Kidney (tissue), 14 donors: ENCODE results near the gene FSTL1. TPM values are rescaled to one million over a fixed set of nuclear protein-coding genes. Genes with fewer than 3 reads are reported as not detected.

Experiments
- DNase-seq, 5 donors: peaks; one replicate each; pipeline ENCODE4 v3.0.0-alpha.2; 2013 to 2020
- FAIRE-seq: peaks from 2 replicates; lab custom pipeline; 2012; peaks lifted over from hg19 to GRCh38; lab: Jason Lieb, UNC
- H3K27ac ChIP-seq, 2 donors: one replicate each; pipeline ENCODE4 v1.7.0; 2013; ENCODE audit warnings: low read depth in 2 of 2, low read length in 2 of 2, inconsistent platforms in 1 of 2
- H3K27me3 ChIP-seq: one replicate; pipeline ENCODE4 v1.7.1; 2013; ENCODE audit warnings: low read length, inconsistent platforms; ENCODE audit not compliant: control insufficient read depth, insufficient read depth
- H3K36me3 ChIP-seq, 3 donors: one replicate each; pipeline versions ENCODE4 v1.7.0 to v1.7.1; 2013; ENCODE audit warnings: low read length in 3 of 3, control low read depth in 1 of 3, inconsistent platforms in 1 of 3; ENCODE audit not compliant: insufficient read depth in 3 of 3, control insufficient read depth in 2 of 3
- H3K4me1 ChIP-seq, 3 donors: one replicate each; pipeline versions ENCODE4 v1.7.0 to v1.7.1; 2013; ENCODE audit warnings: low read length in 3 of 3, inconsistent platforms in 1 of 3, low read depth in 1 of 3; ENCODE audit not compliant: control insufficient read depth in 2 of 3, insufficient read depth in 2 of 3
- H3K4me3 ChIP-seq, 3 donors: one replicate each; pipeline versions ENCODE4 v1.7.0 to v1.8.1; 2013; ENCODE audit warnings: low read length in 3 of 3, control low read depth in 1 of 3, inconsistent platforms in 1 of 3
- H3K9ac ChIP-seq, 3 donors: one replicate each; pipeline versions ENCODE4 v1.7.0 to v1.7.1; 2013; ENCODE audit warnings: low read length in 3 of 3, control low read depth in 1 of 3, inconsistent platforms in 1 of 3
- H3K9me3 ChIP-seq, 3 donors: one replicate each; pipeline versions ENCODE4 v1.7.0 to v1.7.1; 2013; ENCODE audit warnings: low read length in 3 of 3, control low read depth in 1 of 3, inconsistent platforms in 1 of 3; ENCODE audit not compliant: control insufficient read depth in 2 of 3, insufficient read depth in 1 of 3
- intact Hi-C: fragments of 100-400 bp; cut with DNase I; formaldehyde crosslinking; loops from one replicate; pipeline ENCODE4 v1.11.1; 2022
- polyA plus RNA-seq: library from polyadenylated mRNA; stranded (reverse); fragments of 350-450 nt; fragmentation: Illumina TruSeq; extraction: RNeasy Lipid Tissue Mini Kit (QIAGEN cat#74804); gene quantifications from one replicate; pipeline ENCODE4 v1.2.3, GENCODE V29; 2014; ENCODE audit warnings: low read depth, low replicate concordance; ENCODE audit not compliant: insufficient read depth
- total RNA-seq: library from RNA; stranded (reverse); fragmentation: NEBNext Ultra II Directional; extraction: Animal tissue kit (Norgen Biotek cat#: 25700); gene quantifications from one replicate; pipeline ENCODE4 v1.2.1, GENCODE V29; 2021
- TF ChIP-seq, protein P1 (sequence below): IDR thresholded peaks from 3 replicates; pipeline ENCODE4 v1.5.1; 2012; ENCODE audit warnings: mild to moderate bottlenecking, moderate library complexity, borderline replicate concordance; ENCODE audit not compliant: insufficient read depth; ENCODE audit errors: extremely low read depth
- donor health status: control.
- donor health status: control.
- donor health status: control.
- donor health status: control.
- donor health status: control.
- donor health status: DM: yes; HTN: yes; CAD: no.
- donor health status: Normal renal cell carcinoma (clear cell type).

The FSTL1 gene
- total and polyA plus RNA-seq, 2 donors from 2014 or later = 31.1 to 193 TPM

DNA sequence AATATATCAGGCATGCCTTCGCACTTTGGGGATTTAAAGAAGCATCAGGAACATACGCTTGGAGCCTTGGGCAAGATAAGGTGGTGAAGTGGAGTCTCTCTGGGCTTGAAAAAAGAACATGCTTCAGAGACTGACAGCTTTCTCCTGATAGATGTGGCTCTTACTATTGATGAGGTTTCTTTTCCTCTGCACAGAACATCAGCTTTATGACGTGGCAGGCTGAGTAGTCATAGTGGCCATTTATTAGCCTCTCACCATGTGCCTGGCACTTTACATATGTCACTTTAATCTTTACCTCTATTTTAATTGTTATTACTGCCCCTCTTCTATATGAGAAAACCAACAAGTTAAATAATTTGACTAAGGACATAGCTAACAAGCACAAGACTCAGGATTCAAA is 82.6 kb downstream of the FSTL1 start:
- TF ChIP-seq, protein P1, sequence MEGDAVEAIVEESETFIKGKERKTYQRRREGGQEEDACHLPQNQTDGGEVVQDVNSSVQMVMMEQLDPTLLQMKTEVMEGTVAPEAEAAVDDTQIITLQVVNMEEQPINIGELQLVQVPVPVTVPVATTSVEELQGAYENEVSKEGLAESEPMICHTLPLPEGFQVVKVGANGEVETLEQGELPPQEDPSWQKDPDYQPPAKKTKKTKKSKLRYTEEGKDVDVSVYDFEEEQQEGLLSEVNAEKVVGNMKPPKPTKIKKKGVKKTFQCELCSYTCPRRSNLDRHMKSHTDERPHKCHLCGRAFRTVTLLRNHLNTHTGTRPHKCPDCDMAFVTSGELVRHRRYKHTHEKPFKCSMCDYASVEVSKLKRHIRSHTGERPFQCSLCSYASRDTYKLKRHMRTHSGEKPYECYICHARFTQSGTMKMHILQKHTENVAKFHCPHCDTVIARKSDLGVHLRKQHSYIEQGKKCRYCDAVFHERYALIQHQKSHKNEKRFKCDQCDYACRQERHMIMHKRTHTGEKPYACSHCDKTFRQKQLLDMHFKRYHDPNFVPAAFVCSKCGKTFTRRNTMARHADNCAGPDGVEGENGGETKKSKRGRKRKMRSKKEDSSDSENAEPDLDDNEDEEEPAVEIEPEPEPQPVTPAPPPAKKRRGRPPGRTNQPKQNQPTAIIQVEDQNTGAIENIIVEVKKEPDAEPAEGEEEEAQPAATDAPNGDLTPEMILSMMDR = no peak
- Histone ChIP-seq H3K27me3 (no peaks in the 10 kb centered on the region), H3K4me3 (no peak overlapping the region), H3K9ac (no peak overlapping the region), H3K9me3 (no peaks in the 10 kb centered on the region), H3K27ac (no peak overlapping the region), H3K36me3 (no peaks in the 10 kb centered on the region), H3K4me1 (peaks cover 0 to 16% (median 0%) of the 10 kb centered on the region in 3 donors)
- intact Hi-C loops = no loop called here
- no peak for DNase-seq
- FAIRE-seq = no peak

DNA sequence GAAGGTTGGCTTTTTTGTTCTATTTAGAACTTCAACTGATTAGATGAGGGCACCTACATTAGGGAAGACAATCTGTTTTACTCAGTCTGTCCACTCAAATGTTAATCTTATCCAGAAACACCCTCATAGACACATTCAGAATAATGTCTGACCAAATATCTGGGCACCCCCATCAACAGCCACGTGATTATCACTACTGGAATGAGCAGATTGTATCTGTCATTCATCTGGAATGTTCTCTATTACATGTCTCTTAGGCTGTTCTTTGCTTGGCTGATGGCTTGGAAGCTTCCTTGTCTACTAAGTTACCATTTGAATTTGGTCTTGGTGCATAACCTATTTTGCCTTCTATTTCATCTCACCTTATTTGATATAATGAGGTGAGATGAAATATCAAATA is 86.0 kb downstream of the FSTL1 start:
- Histone ChIP-seq H3K9ac (no peak overlapping the region), H3K4me3 (no peak overlapping the region), H3K27ac (no peak overlapping the region), H3K4me1 (peaks cover 0 to 16% (median 0%) of the 10 kb centered on the region in 3 donors), H3K36me3 (no peaks in the 10 kb centered on the region), H3K27me3 (no peaks in the 10 kb centered on the region), H3K9me3 (no peaks in the 10 kb centered on the region)
- no peak for DNase-seq
- no peak for FAIRE-seq
- TF ChIP-seq, protein P1 = no peak
- intact Hi-C loops = no loop called here

DNA sequence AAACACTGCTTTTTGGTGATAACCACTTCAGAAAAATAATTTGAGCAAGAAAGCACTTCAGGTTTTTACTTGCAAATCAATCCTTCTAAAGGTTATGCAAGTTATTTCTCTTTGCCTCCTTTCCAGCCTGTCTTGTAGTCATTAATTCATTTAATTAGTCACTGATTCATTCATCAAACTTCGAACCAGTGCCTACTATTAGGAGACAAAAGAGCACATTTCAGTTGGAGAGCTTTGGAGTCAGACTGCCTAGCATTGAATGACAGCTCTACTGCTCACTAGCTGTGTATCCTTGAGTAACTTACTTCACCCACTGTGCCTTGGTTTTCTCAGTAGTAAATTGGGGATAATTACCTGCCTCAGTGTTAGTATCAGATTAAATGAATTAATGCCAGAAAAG is 86.7 kb downstream of the FSTL1 start:
- FAIRE-seq = no peak
- no peaks in the 10 kb centered on the region for H3K36me3 ChIP-seq
- H3K9me3 ChIP-seq = no peaks in the 10 kb centered on the region
- intact Hi-C loops = no loop called here
- peaks cover 0 to 12% (median 0%) of the 10 kb centered on the region in 3 donors for H3K4me1 ChIP-seq
- H3K9ac ChIP-seq = no peak overlapping the region
- TF ChIP-seq, protein P1 = no peak
- H3K4me3 ChIP-seq = no peak overlapping the region
- no peaks in the 10 kb centered on the region for H3K27me3 ChIP-seq
- no peak for DNase-seq
- no peak overlapping the region for H3K27ac ChIP-seq

DNA sequence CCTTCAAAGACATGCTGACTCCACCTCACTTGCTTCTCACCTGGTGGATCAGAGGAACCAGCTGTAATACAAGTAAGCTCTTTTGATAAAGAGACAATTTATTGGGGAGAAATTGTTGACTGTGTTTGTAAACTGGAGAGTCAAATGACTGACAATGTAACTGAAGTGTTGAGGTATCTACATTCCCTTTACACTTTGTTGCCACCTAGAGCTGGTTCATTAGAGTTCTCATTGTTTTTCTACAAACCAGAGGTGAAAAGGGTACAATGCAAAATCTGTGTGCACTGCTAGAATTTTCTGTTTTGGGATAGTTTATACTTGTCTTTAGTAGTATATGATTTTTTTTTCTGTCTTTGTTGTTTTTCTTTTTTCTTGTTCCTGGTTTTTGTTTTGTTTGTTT is 93.0 kb downstream of the FSTL1 start:
- DNase-seq (peak in 1 of 5 donors; percentile 6), FAIRE-seq (peak; percentile 8)
- Histone ChIP-seq H3K27ac (no peak overlapping the region), H3K4me1 (no peaks in the 10 kb centered on the region), H3K9ac (no peak overlapping the region), H3K4me3 (no peak overlapping the region), H3K27me3 (no peaks in the 10 kb centered on the region), H3K36me3 (no peaks in the 10 kb centered on the region), H3K9me3 (no peaks in the 10 kb centered on the region)
- TF ChIP-seq, protein P1 = no peak
- intact Hi-C loops = no loop called here
